Measurements from ENCODE around the gene TMSB15B. TPM values are rescaled to one million over a fixed set of nuclear protein-coding genes. Genes with fewer than 3 reads are reported as not detected.
A peak's percentile ranks its signal among the peaks of the same experiment; 100 is the strongest.
"Not testable (repeated sequence)": the region's sequence is repeated elsewhere in the genome, so short reads cannot be mapped to it uniquely, and the experiment has no call there.

TMSB15B gene
- 1 to 10 TPM; 6.1 to 6.5 TPM for total RNA-seq
- polyA plus RNA-seq = 1 to 10 TPM; 4.5 to 6.4 TPM

DNA sequence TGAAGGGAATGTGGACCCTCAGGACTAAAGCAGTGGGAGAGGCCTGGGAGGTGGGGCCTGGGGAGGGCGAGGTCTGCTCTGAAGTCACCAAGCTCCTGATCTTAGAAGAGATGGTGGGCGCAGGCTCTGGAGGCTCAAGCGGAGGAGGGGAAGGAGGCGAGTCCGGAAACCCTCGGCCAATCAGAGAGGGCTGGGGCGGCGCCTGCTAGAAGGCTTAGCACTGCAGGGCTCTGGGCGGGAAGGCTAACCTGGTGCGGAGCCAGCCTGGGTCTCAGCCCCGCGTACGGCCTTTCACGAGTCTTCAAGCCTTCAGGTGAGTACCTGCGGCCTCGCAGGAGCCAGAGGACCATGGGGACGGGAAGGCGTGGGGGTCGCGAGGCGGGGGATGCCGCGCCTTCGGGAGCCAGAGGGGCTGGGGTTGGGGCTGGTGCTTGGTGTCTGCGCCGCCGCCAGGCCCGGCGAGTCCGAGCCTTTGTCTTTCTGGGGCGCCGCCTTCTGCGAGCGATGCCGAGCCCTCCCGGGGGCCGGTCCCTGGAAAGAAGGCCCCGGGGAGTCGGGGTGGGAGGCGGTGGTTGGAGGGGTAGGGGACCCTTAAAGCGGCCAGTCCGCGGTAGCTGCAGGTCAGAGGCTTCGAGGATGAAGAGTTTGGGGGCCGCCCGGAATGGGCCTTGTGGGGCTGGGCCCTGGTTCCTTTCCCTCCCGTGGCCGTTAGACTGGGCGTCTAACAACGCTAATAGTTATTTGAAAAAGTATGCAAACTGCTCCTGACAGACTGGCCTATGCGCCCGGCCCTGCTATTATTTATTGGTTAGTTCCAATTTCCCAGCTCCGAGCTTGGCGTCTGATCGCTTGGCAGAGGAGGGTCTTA lies at the start of gene TMSB15B:
Gene TMSB15B (plus strand): TSS at position 217 of the 868 bp plus-strand sequence.
- H3K36me3 ChIP-seq (ENCODE audit: insufficient read depth, low read length); H3K36me3 Mint-ChIP-seq; H3K27me3 ChIP-seq (ENCODE audit: insufficient read depth, low read length); H3K4me1 ChIP-seq (ENCODE audit: insufficient read depth, low read length); H3K27ac ChIP-seq (ENCODE audit: low read depth, low read length); POLR2A ChIA-PET (ENCODE audit: partially characterized antibody); H3K9me3 Mint-ChIP-seq; H3K27ac Mint-ChIP-seq; DNase-seq; H3K4me1 Mint-ChIP-seq; CTCF ChIA-PET (ENCODE audit: partially characterized antibody); H3K4me3 ChIP-seq (ENCODE audit: low read length in 2 of 2); H3K27me3 Mint-ChIP-seq; intact Hi-C loops (cut with micrococcal nuclease); H3K4me3 Mint-ChIP-seq; H3K9me3 ChIP-seq (ENCODE audit: control insufficient read depth in 1 of 2, low read length in 2 of 2): not testable (repeated sequence)

- no peak for DNase-seq
- peaks cover 4% of the 10 kb centered on the region for H3K4me1 ChIP-seq (ENCODE audit: insufficient read depth, low read length)
- no peaks in the 10 kb centered on the region for H3K9me3 Mint-ChIP-seq
- H3K27me3 Mint-ChIP-seq = no peaks in the 10 kb centered on the region
- CTCF ChIA-PET (ENCODE audit: partially characterized antibody) = no interaction called here
- H3K4me1 Mint-ChIP-seq = peaks cover 4 to 9% (median 5%) of the 10 kb centered on the region in 4 donors
- no peaks in the 10 kb centered on the region for H3K36me3 ChIP-seq (ENCODE audit: insufficient read depth, low read length)
- no peaks in the 10 kb centered on the region for H3K9me3 ChIP-seq (ENCODE audit: control insufficient read depth in 1 of 2, low read length in 2 of 2)
- intact Hi-C loops (cut with micrococcal nuclease) = no loop called here
- H3K27ac Mint-ChIP-seq = no peak overlapping the region
- peaks cover 3% of the 10 kb centered on the region in 2 donors for H3K36me3 Mint-ChIP-seq
- no peak overlapping the region for H3K4me3 ChIP-seq (ENCODE audit: low read length in 2 of 2)
- POLR2A ChIA-PET (ENCODE audit: partially characterized antibody) = no interaction called here
- no peak overlapping the region for H3K27ac ChIP-seq (ENCODE audit: low read depth, low read length)
- no peaks in the 10 kb centered on the region for H3K27me3 ChIP-seq (ENCODE audit: insufficient read depth, low read length)
- no peak overlapping the region for H3K4me3 Mint-ChIP-seq
Measured at GRCh38 chrX:103913356-103914020, 48.9 kb upstream of the TMSB15B start.

- Mint-ChIP-seq H3K4me1 (peaks cover 21 to 35% (median 30%) of the 10 kb centered on the region in 4 donors), H3K36me3 (peaks cover 0 to 10% of the 10 kb centered on the region in 2 donors), H3K27ac (peak overlapping the region; percentile 86 to 96 (median 90)), H3K27me3 (no peaks in the 10 kb centered on the region), H3K4me3 (peak overlapping the region; percentile 88 to 97 (median 94)), H3K9me3 (no peaks in the 10 kb centered on the region)
- ChIA-PET CTCF (ENCODE audit: partially characterized antibody) (interaction anchor here (1.1 to 3.5 kb wide), 4 partner anchors 9 to 73 kb away, joined by 3 to 32 read pairs (median 5); no protein-coding TSS in a partner anchor), POLR2A (ENCODE audit: partially characterized antibody) (interaction anchor here (1.8 to 2.5 kb wide), 4 partner anchors 23 to 239 kb away, joined by 4 to 14 read pairs (median 8); partner anchors contain the start of genes SLC25A53 and ZCCHC18)
- H3K4me1 ChIP-seq (ENCODE audit: insufficient read depth, low read length) = peaks cover 27% of the 10 kb centered on the region
- no peaks in the 10 kb centered on the region for H3K9me3 ChIP-seq (ENCODE audit: control insufficient read depth in 1 of 2, low read length in 2 of 2)
- intact Hi-C loops (cut with micrococcal nuclease) = loop anchor here (1.0 to 5.0 kb wide), 5 partner anchors 23 to 238 kb away; partner anchors contain the start of genes MORF4L2 and ZCCHC18
- no peaks in the 10 kb centered on the region for H3K27me3 ChIP-seq (ENCODE audit: insufficient read depth, low read length)
- no peaks in the 10 kb centered on the region for H3K36me3 ChIP-seq (ENCODE audit: insufficient read depth, low read length)
- H3K27ac ChIP-seq (ENCODE audit: low read depth, low read length) = peak overlapping the region; percentile 74
- peak; percentile 25 to 60 (median 36) for DNase-seq
- H3K4me3 ChIP-seq (ENCODE audit: low read length in 2 of 2) = peak overlapping the region; percentile 17 to 70
Measured at GRCh38 chrX:103918050-103918449, 44.4 kb upstream of the TMSB15B start.

- H3K9me3 ChIP-seq (ENCODE audit: control insufficient read depth in 1 of 2, low read length in 2 of 2) = no peaks in the 10 kb centered on the region
- Mint-ChIP-seq H3K36me3 (peaks cover 0 to 10% of the 10 kb centered on the region in 2 donors), H3K4me1 (peaks cover 21 to 35% (median 30%) of the 10 kb centered on the region in 4 donors), H3K27ac (peak overlapping the region; percentile 86 to 96 (median 91)), H3K4me3 (peak overlapping the region; percentile 88 to 97 (median 94)), H3K9me3 (no peaks in the 10 kb centered on the region), H3K27me3 (no peaks in the 10 kb centered on the region)
- POLR2A ChIA-PET (ENCODE audit: partially characterized antibody) = interaction anchor here (1.0 to 2.5 kb wide), 6 partner anchors 13 to 247 kb away, joined by 3 to 14 read pairs (median 6); partner anchors contain the start of genes FAM199X, SLC25A53 and ZCCHC18
- intact Hi-C loops (cut with micrococcal nuclease) = loop anchor here (1.0 to 5.0 kb wide), 5 partner anchors 23 to 238 kb away; partner anchors contain the start of genes MORF4L2 and ZCCHC18
- H3K27me3 ChIP-seq (ENCODE audit: insufficient read depth, low read length) = no peaks in the 10 kb centered on the region
- H3K4me1 ChIP-seq (ENCODE audit: insufficient read depth, low read length) = peaks cover 27% of the 10 kb centered on the region
- DNase-seq = peak; percentile 55 to 73 (median 62)
- H3K36me3 ChIP-seq (ENCODE audit: insufficient read depth, low read length) = no peaks in the 10 kb centered on the region
- CTCF ChIA-PET (ENCODE audit: partially characterized antibody) = interaction anchor here (1.2 to 3.5 kb wide), 5 partner anchors 10 to 191 kb away, joined by 3 to 32 read pairs (median 5); no protein-coding TSS in a partner anchor
- peak overlapping the region; percentile 74 for H3K27ac ChIP-seq (ENCODE audit: low read depth, low read length)
- peak overlapping the region; percentile 36 to 70 for H3K4me3 ChIP-seq (ENCODE audit: low read length in 2 of 2)
Measured at GRCh38 chrX:103918571-103919269, 43.7 kb upstream of the TMSB15B start.

- intact Hi-C loops (cut with micrococcal nuclease) = loop anchor here (2.0 to 5.0 kb wide), 2 partner anchors 193 to 232 kb away; partner anchors contain the start of genes MORF4L2 and ZCCHC18
- H3K27me3 Mint-ChIP-seq = no peaks in the 10 kb centered on the region
- Histone ChIP-seq H3K36me3 (ENCODE audit: insufficient read depth, low read length) (no peaks in the 10 kb centered on the region), H3K27me3 (ENCODE audit: insufficient read depth, low read length) (no peaks in the 10 kb centered on the region), H3K4me1 (ENCODE audit: insufficient read depth, low read length) (peaks cover 27% of the 10 kb centered on the region), H3K9me3 (ENCODE audit: control insufficient read depth in 1 of 2, low read length in 2 of 2) (no peaks in the 10 kb centered on the region), H3K27ac (ENCODE audit: low read depth, low read length) (peak overlapping the region; percentile 74), H3K4me3 (ENCODE audit: low read length in 2 of 2) (peak overlapping the region; percentile 36 to 70)
- ChIA-PET POLR2A (ENCODE audit: partially characterized antibody) (interaction anchor here (0.6 to 2.5 kb wide), 6 partner anchors 14 to 247 kb away, joined by 3 to 14 read pairs (median 6); partner anchors contain the start of genes FAM199X, SLC25A53 and ZCCHC18), CTCF (ENCODE audit: partially characterized antibody) (interaction anchor here (1.2 to 3.5 kb wide), 6 partner anchors 10 to 190 kb away, joined by 3 to 32 read pairs (median 4); no protein-coding TSS in a partner anchor)
- DNase-seq = peak in 4 of 5 donors; percentile 30 to 57 (median 38)
- peaks cover 0 to 10% of the 10 kb centered on the region in 2 donors for H3K36me3 Mint-ChIP-seq
- peaks cover 21 to 37% (median 30%) of the 10 kb centered on the region in 4 donors for H3K4me1 Mint-ChIP-seq
- peak overlapping the region; percentile 88 to 97 (median 94) for H3K4me3 Mint-ChIP-seq
- H3K27ac Mint-ChIP-seq = peak overlapping the region; percentile 86 to 96 (median 91)
- H3K9me3 Mint-ChIP-seq = no peaks in the 10 kb centered on the region
Measured at GRCh38 chrX:103919270-103919637, 43.2 kb upstream of the TMSB15B start.

GRCh38 chrX:103920515-103920914 lies 41.9 kb upstream of the TMSB15B start:
- CTCF ChIA-PET (ENCODE audit: partially characterized antibody) = interaction anchor here (1.5 to 3.5 kb wide), 3 partner anchors 19 to 75 kb away, joined by 4 to 32 read pairs (median 5); no protein-coding TSS in a partner anchor
- Mint-ChIP-seq H3K4me1 (peaks cover 22 to 41% (median 30%) of the 10 kb centered on the region in 4 donors), H3K27ac (peak overlapping the region in 6 of 7 donors; percentile 22 to 88 (median 52)), H3K4me3 (peak overlapping the region in 5 of 8 donors; percentile 26 to 57 (median 41))
- intact Hi-C loops (cut with micrococcal nuclease); H3K36me3 Mint-ChIP-seq; H3K9me3 ChIP-seq (ENCODE audit: control insufficient read depth in 1 of 2, low read length in 2 of 2); H3K9me3 Mint-ChIP-seq; DNase-seq; H3K36me3 ChIP-seq (ENCODE audit: insufficient read depth, low read length); H3K4me3 ChIP-seq (ENCODE audit: low read length in 2 of 2); H3K27me3 Mint-ChIP-seq; H3K27me3 ChIP-seq (ENCODE audit: insufficient read depth, low read length); H3K27ac ChIP-seq (ENCODE audit: low read depth, low read length): not testable (repeated sequence)
- POLR2A ChIA-PET (ENCODE audit: partially characterized antibody) = interaction anchor here (1.4 to 2.4 kb wide), 2 partner anchors 193 to 234 kb away, joined by 3 to 7 read pairs; no protein-coding TSS in a partner anchor
- H3K4me1 ChIP-seq (ENCODE audit: insufficient read depth, low read length) = peaks cover 27% of the 10 kb centered on the region
